SW 1271 (cell line): ENCODE data around the gene TMC4.
A peak's percentile ranks its signal among the peaks of the same experiment; 100 is the strongest.
"Not testable (repeated sequence)": the region's sequence is repeated elsewhere in the genome, so short reads cannot be mapped to it uniquely, and the experiment has no call there.

Experiments used
- DNase-seq, 2 experiments: peaks; one replicate each; lab custom pipeline; 2025; lab: John Stamatoyannopoulos, UW

The TMC4 gene

GRCh38 chr19:54172471-54173358 lies at the start of gene TMC4:
Gene TMC4, minus strand, starts transcription at chr19:54173160. Its CDS starts 43 bp downstream, at chr19:54173117.
- DNase-seq, result peak in 1 of 2 experiments; percentile 17

GRCh38 chr19:54221947-54222346 lies 49.0 kb upstream of the TMC4 start:
- DNase-seq, result not testable (repeated sequence)

- DNase-seq, result not testable (repeated sequence)
Measured at GRCh38 chr19:54219702-54220101, 46.7 kb upstream of the TMC4 start.

- DNase-seq, result no peak
Measured at GRCh38 chr19:54218960-54219661, 46.2 kb upstream of the TMC4 start.

GRCh38 chr19:54218259-54218658 lies 45.3 kb upstream of the TMC4 start:
- no peak for DNase-seq

GRCh38 chr19:54217517-54218247 lies 44.7 kb upstream of the TMC4 start:
- DNase-seq, result not testable (repeated sequence)

- DNase-seq, result no peak
Measured at GRCh38 chr19:54216869-54217268, 43.9 kb upstream of the TMC4 start.

GRCh38 chr19:54214734-54215133 lies 41.8 kb upstream of the TMC4 start:
- DNase-seq, result not testable (repeated sequence)

- not testable (repeated sequence) for DNase-seq
Measured at GRCh38 chr19:54214217-54214616, 41.3 kb upstream of the TMC4 start.

GRCh38 chr19:54211235-54211634 lies 38.3 kb upstream of the TMC4 start:
- no peak for DNase-seq

GRCh38 chr19:54209811-54210494 lies 37.0 kb upstream of the TMC4 start:
- DNase-seq, result peak; percentile 47 to 65

- DNase-seq, result no peak
Measured at GRCh38 chr19:54209058-54209810, 36.3 kb upstream of the TMC4 start.

GRCh38 chr19:54208784-54209057 lies 35.8 kb upstream of the TMC4 start:
- DNase-seq, result no peak

- DNase-seq, result no peak
Measured at GRCh38 chr19:54207983-54208783, 35.2 kb upstream of the TMC4 start.

- DNase-seq, result no peak
Measured at GRCh38 chr19:54207676-54207982, 34.7 kb upstream of the TMC4 start.

GRCh38 chr19:54207193-54207592 lies 34.2 kb upstream of the TMC4 start:
- not testable (repeated sequence) for DNase-seq

GRCh38 chr19:54206831-54207177 lies 33.8 kb upstream of the TMC4 start:
- no peak for DNase-seq

- DNase-seq, result no peak
Measured at GRCh38 chr19:54206030-54206830, 33.3 kb upstream of the TMC4 start.

- no peak for DNase-seq
Measured at GRCh38 chr19:54204767-54205468, 32.0 kb upstream of the TMC4 start.
